Body of pancreas (tissue), 4 donors: ENCODE data around the gene PAOX.

Source experiments
- POLR2A ChIP-seq, 3 donors: fragments of 450-650 bp; IDR thresholded peaks; one replicate each; pipeline ENCODE4 v1.6.1; 2016; ENCODE audit warnings: antibody characterized with exemption in 3 of 3, mild to moderate bottlenecking in 2 of 3
- TF ChIP-seq, protein P1 (sequence below), 7 experiments: fragments of 450-650 bp in 4 of 7; fragments of 200-600 bp in 3 of 7; sonication (generic) in 3 of 7; IDR thresholded peaks; one replicate each; pipeline ENCODE4 v1.5.1; 2016 to 2019; ENCODE audit warnings: antibody characterized with exemption in 7 of 7

DNA sequence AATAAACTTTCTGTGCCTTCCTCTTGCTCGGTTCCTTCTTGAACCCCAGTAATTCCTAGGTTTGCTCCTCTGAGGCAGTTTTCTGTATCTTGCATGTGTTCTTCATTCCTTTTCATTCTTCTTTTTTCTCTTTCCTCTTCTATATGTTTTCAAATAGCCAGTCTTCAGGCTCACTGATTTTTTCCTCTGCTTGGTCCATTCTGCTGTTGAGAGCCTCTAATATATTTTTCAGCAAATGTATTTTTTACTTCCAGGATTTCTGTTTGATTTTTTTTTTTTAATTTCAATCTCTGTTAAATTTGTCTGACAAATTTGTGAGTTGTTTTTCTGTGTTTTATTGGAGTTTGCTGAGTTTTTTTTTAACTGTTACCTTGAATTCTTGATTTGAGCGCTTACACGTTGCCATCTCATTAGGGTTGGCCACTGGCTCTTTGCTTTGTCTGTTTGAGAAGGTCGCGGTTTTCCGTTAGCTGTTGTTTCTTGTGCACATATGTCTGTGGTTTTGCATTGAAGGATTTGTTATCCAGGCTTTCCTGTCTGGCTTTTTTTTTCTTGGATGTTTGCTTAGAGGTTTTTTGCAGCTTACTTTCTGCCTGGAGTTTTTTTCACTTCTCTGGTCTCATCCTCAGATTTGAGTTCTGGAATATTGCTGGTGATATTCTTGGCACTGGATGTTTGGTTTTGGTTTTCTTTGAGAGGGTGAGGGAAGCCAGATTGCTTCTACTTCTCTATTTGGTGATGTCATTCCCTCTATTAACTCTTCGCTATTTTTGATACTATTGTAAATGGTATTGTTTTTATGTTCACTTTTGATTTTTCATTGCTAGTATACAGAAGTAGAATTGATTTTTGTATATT is 32.7 kb downstream of the PAOX start:
- TF ChIP-seq, protein P1, sequence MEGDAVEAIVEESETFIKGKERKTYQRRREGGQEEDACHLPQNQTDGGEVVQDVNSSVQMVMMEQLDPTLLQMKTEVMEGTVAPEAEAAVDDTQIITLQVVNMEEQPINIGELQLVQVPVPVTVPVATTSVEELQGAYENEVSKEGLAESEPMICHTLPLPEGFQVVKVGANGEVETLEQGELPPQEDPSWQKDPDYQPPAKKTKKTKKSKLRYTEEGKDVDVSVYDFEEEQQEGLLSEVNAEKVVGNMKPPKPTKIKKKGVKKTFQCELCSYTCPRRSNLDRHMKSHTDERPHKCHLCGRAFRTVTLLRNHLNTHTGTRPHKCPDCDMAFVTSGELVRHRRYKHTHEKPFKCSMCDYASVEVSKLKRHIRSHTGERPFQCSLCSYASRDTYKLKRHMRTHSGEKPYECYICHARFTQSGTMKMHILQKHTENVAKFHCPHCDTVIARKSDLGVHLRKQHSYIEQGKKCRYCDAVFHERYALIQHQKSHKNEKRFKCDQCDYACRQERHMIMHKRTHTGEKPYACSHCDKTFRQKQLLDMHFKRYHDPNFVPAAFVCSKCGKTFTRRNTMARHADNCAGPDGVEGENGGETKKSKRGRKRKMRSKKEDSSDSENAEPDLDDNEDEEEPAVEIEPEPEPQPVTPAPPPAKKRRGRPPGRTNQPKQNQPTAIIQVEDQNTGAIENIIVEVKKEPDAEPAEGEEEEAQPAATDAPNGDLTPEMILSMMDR (IDR thresholded peaks at IDR 0.05), result no peak
- TF ChIP-seq POLR2A (IDR thresholded peaks at IDR 0.05), result no peak
